GM19351 (cell line): ENCODE measurements around the gene SRGAP2.
A peak's percentile ranks its signal among the peaks of the same experiment; 100 is the strongest.
"Not testable (repeated sequence)": the region's sequence is repeated elsewhere in the genome, so short reads cannot be mapped to it uniquely, and the experiment has no call there.

ENCODE experiments used
- ATAC-seq: cut with Tn5 transposase; IDR thresholded peaks from one replicate; pipeline ENCODE4 v1.9.1; 2021; ENCODE audit warnings: mild to moderate bottlenecking, moderate library complexity; ENCODE audit not compliant: unreplicated experiment

SRGAP2 gene

GRCh38 chr1:206204871-206205270 lies 1.5 kb downstream of the SRGAP2 start:
- not testable (repeated sequence) for ATAC-seq

- ATAC-seq = not testable (repeated sequence)
Observed at GRCh38 chr1:206205569-206205968, 2.2 kb downstream of the SRGAP2 start.

GRCh38 chr1:206210802-206211201 lies 7.5 kb downstream of the SRGAP2 start:
- ATAC-seq = not testable (repeated sequence)

GRCh38 chr1:206215600-206216392 lies 12.5 kb downstream of the SRGAP2 start:
- ATAC-seq = not testable (repeated sequence)

- ATAC-seq = not testable (repeated sequence)
Observed at GRCh38 chr1:206218285-206218684, 14.9 kb downstream of the SRGAP2 start.

- ATAC-seq = not testable (repeated sequence)
Observed at GRCh38 chr1:206218765-206219164, 15.4 kb downstream of the SRGAP2 start.

GRCh38 chr1:206219514-206220331 lies 16.4 kb downstream of the SRGAP2 start:
- not testable (repeated sequence) for ATAC-seq

GRCh38 chr1:206220332-206221000 lies 17.1 kb downstream of the SRGAP2 start:
- not testable (repeated sequence) for ATAC-seq

GRCh38 chr1:206221585-206221984 lies 18.2 kb downstream of the SRGAP2 start:
- ATAC-seq = not testable (repeated sequence)

- not testable (repeated sequence) for ATAC-seq
Observed at GRCh38 chr1:206224190-206224776, 20.9 kb downstream of the SRGAP2 start.

GRCh38 chr1:206225386-206225785 lies 22.0 kb downstream of the SRGAP2 start:
- ATAC-seq = not testable (repeated sequence)

GRCh38 chr1:206226886-206227285 lies 23.5 kb downstream of the SRGAP2 start:
- ATAC-seq = not testable (repeated sequence)

GRCh38 chr1:206229286-206229685 lies 25.9 kb downstream of the SRGAP2 start:
- ATAC-seq = not testable (repeated sequence)

GRCh38 chr1:206231989-206232388 lies 28.6 kb downstream of the SRGAP2 start:
- ATAC-seq = not testable (repeated sequence)

GRCh38 chr1:206232970-206233645 lies 29.8 kb downstream of the SRGAP2 start:
- ATAC-seq = peak; percentile 79

GRCh38 chr1:206234189-206234916 lies 31.0 kb downstream of the SRGAP2 start:
- not testable (repeated sequence) for ATAC-seq

- not testable (repeated sequence) for ATAC-seq
Observed at GRCh38 chr1:206235190-206235589, 31.8 kb downstream of the SRGAP2 start.

GRCh38 chr1:206240288-206240687 lies 36.9 kb downstream of the SRGAP2 start:
- peak; percentile 50 for ATAC-seq

- peak; percentile 99 for ATAC-seq
Observed at GRCh38 chr1:206243335-206243734, 40.0 kb downstream of the SRGAP2 start.
